HepG2 (cell line): ENCODE results near the gene FXR2. TPM values are rescaled to one million over a fixed set of nuclear protein-coding genes. Genes with fewer than 3 reads are reported as not detected.

ENCODE experiments used
- BORCS8-MEF2B ChIP-seq: sonication (generic); formaldehyde crosslinking; IDR thresholded peaks from 2 replicates; pipeline ENCODE4 v1.8.0; 2022; ENCODE audit warnings: mild to moderate bottlenecking, missing genetic modification reagents
- FLYWCH1 ChIP-seq: sonication (generic); formaldehyde crosslinking; IDR thresholded peaks from 2 replicates; pipeline ENCODE4 v1.8.1; 2023; ENCODE audit warnings: mild to moderate bottlenecking, missing genetic modification reagents
- HNRNPH1 ChIP-seq: fragments of 200-400 bp; formaldehyde crosslinking; optimal IDR thresholded peaks from 2 replicates; pipeline ENCODE3; 2017; ENCODE audit warnings: mild to moderate bottlenecking, low read depth, low read length
- KDM1A ChIP-seq: IDR thresholded peaks from 2 replicates; pipeline ENCODE4 v1.6.1; 2016; ENCODE audit warnings: missing compliant biosample characterization
- PHF21A ChIP-seq: sonication (generic); formaldehyde crosslinking; IDR thresholded peaks from 2 replicates; pipeline ENCODE4 v1.5.0; 2020; ENCODE audit warnings: mild to moderate bottlenecking, missing genetic modification reagents
- RFX5 ChIP-seq: IDR thresholded peaks from 2 replicates; pipeline ENCODE4 v1.6.1; 2011; ENCODE audit warnings: low read depth, low read length, improper control_type of control experiment
- ZFP82 ChIP-seq: sonication (generic); formaldehyde crosslinking; IDR thresholded peaks from 2 replicates; pipeline ENCODE4 v1.5.1; 2020; ENCODE audit warnings: mild to moderate bottlenecking, missing genetic modification reagents, borderline replicate concordance
- polyA plus RNA-seq, 8 experiments: library from polyadenylated mRNA; depleted of rRNA in 3 of 8; stranded (reverse) in 7 of 8; unstranded in 1 of 8; fragments of >200 nt; fragmentation: Illumina TruSeq in 4 of 8; extraction: Trizol in 4 of 8; gene quantifications; 2 replicates each; pipeline versions ENCODE4 v1.2.1 to v1.2.3, GENCODE V29; 2011 to 2016; ENCODE audit warnings: low read depth in 4 of 8, missing spikeins in 1 of 8, mixed read lengths in 1 of 8; ENCODE audit not compliant: insufficient read depth in 1 of 8
- total RNA-seq, 5 experiments: library from RNA; depleted of rRNA; stranded (reverse); fragments of >200 nt; fragmentation: Illumina TruSeq; extraction: Trizol; gene quantifications; 2 replicates each; pipeline ENCODE4 v1.2.3, GENCODE V29; 2016; ENCODE audit warnings: low read depth in 1 of 5
- TF ChIP-seq, protein P1 (sequence below): sonication (generic); formaldehyde crosslinking; IDR thresholded peaks from 2 replicates; pipeline ENCODE4 v1.5.1; 2020; ENCODE audit warnings: mild to moderate bottlenecking, moderate library complexity, missing genetic modification reagents
- TF ChIP-seq, protein P2 (sequence below): sonication (generic); formaldehyde crosslinking; conservative IDR thresholded peaks from 2 replicates; pipeline ENCODE4 v1.8.0; 2022; ENCODE audit warnings: mild to moderate bottlenecking, moderate library complexity, missing genetic modification reagents
- TF ChIP-seq, protein P3 (sequence below): IDR thresholded peaks from 2 replicates; pipeline ENCODE4 v1.6.1; 2016; ENCODE audit warnings: low read depth, missing genetic modification reagents, missing compliant biosample characterization
- TF ChIP-seq, protein P4 (sequence below): sonication (generic); formaldehyde crosslinking; IDR thresholded peaks from 2 replicates; pipeline ENCODE4 v1.8.0; 2022; ENCODE audit warnings: missing genetic modification reagents, mild to moderate bottlenecking, inconsistent platforms, borderline replicate concordance
- TF ChIP-seq, protein P5 (sequence below), 2 experiments: fragments of 450-650 bp in 1 of 2; sonication (generic) in 1 of 2; formaldehyde crosslinking; IDR thresholded peaks; 2 replicates each; pipeline versions ENCODE4 v1.5.0 to v1.8.0; 2020 to 2022; ENCODE audit warnings: mild to moderate bottlenecking in 1 of 2, missing genetic modification reagents in 1 of 2
- TF ChIP-seq, protein P6 (sequence below): sonication (generic); formaldehyde crosslinking; IDR thresholded peaks from 2 replicates; pipeline ENCODE4 v1.8.1; 2023; ENCODE audit warnings: mild to moderate bottlenecking, missing genetic modification reagents, borderline replicate concordance
- TF ChIP-seq, protein P7 (sequence below): sonication (generic); formaldehyde crosslinking; conservative IDR thresholded peaks from 2 replicates; pipeline ENCODE4 v1.4.0; 2020; ENCODE audit warnings: missing genetic modification reagents

FXR2 gene
- total and polyA plus RNA-seq, 2 of the 13 experiments (the other 11 are each of a cell fraction or from before 2014, with no cell fraction given), result 20.9 to 24.4 TPM

DNA sequence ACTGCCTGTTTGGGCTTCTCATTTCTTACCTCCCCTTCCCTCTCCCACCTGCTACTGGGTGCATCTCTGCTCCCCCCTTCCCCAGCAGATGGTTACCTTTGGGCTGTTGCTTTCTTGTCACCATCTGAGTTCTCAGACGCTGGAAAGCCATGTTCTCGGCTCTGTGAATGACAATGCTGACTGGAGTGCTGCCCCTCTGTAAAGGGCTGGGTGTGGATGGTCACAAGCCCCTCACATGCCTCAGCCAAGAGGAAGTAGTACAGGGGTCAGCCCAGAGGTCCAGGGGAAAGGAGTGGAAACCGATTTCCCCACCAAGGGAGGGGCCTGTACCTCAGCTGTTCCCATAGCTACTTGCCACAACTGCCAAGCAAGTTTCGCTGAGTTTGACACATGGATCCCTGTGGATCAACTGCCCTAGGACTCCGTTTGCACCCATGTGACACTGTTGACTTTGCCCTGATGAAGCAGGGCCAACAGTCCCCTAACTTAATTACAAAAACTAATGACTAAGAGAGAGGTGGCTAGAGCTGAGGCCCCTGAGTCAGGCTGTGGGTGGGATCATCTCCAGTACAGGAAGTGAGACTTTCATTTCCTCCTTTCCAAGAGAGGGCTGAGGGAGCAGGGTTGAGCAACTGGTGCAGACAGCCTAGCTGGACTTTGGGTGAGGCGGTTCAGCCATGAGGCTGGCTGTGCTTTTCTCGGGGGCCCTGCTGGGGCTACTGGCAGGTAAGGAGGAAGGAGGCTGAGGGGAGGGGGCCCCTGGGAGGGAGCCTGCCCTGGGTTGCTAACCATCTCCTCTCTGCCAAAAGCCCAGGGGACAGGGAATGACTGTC is 35.5 kb downstream of the FXR2 start, which contains the start of gene CD68 (continued):
- TF ChIP-seq, protein P1, sequence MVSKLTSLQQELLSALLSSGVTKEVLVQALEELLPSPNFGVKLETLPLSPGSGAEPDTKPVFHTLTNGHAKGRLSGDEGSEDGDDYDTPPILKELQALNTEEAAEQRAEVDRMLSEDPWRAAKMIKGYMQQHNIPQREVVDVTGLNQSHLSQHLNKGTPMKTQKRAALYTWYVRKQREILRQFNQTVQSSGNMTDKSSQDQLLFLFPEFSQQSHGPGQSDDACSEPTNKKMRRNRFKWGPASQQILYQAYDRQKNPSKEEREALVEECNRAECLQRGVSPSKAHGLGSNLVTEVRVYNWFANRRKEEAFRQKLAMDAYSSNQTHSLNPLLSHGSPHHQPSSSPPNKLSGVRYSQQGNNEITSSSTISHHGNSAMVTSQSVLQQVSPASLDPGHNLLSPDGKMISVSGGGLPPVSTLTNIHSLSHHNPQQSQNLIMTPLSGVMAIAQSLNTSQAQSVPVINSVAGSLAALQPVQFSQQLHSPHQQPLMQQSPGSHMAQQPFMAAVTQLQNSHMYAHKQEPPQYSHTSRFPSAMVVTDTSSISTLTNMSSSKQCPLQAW (CRISPR knock-in tag), result no peak; the same call in 1 of the 2 replicates
- peak; percentile 21; the same call in 1 of the 2 replicates for TF ChIP-seq ZFP82 (CRISPR knock-in tag)
- TF ChIP-seq KDM1A (CRISPR knock-in tag), result no peak
- peak; percentile 71 for TF ChIP-seq HNRNPH1
- TF ChIP-seq, protein P2, sequence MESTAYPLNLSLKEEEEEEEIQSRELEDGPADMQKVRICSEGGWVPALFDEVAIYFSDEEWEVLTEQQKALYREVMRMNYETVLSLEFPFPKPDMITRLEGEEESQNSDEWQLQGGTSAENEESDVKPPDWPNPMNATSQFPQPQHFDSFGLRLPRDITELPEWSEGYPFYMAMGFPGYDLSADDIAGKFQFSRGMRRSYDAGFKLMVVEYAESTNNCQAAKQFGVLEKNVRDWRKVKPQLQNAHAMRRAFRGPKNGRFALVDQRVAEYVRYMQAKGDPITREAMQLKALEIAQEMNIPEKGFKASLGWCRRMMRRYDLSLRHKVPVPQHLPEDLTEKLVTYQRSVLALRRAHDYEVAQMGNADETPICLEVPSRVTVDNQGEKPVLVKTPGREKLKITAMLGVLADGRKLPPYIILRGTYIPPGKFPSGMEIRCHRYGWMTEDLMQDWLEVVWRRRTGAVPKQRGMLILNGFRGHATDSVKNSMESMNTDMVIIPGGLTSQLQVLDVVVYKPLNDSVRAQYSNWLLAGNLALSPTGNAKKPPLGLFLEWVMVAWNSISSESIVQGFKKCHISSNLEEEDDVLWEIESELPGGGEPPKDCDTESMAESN (CRISPR knock-in tag), result 0 out of 2 replicates have a peak, but pooled peaks have one; percentile 0
- TF ChIP-seq, protein P3, sequence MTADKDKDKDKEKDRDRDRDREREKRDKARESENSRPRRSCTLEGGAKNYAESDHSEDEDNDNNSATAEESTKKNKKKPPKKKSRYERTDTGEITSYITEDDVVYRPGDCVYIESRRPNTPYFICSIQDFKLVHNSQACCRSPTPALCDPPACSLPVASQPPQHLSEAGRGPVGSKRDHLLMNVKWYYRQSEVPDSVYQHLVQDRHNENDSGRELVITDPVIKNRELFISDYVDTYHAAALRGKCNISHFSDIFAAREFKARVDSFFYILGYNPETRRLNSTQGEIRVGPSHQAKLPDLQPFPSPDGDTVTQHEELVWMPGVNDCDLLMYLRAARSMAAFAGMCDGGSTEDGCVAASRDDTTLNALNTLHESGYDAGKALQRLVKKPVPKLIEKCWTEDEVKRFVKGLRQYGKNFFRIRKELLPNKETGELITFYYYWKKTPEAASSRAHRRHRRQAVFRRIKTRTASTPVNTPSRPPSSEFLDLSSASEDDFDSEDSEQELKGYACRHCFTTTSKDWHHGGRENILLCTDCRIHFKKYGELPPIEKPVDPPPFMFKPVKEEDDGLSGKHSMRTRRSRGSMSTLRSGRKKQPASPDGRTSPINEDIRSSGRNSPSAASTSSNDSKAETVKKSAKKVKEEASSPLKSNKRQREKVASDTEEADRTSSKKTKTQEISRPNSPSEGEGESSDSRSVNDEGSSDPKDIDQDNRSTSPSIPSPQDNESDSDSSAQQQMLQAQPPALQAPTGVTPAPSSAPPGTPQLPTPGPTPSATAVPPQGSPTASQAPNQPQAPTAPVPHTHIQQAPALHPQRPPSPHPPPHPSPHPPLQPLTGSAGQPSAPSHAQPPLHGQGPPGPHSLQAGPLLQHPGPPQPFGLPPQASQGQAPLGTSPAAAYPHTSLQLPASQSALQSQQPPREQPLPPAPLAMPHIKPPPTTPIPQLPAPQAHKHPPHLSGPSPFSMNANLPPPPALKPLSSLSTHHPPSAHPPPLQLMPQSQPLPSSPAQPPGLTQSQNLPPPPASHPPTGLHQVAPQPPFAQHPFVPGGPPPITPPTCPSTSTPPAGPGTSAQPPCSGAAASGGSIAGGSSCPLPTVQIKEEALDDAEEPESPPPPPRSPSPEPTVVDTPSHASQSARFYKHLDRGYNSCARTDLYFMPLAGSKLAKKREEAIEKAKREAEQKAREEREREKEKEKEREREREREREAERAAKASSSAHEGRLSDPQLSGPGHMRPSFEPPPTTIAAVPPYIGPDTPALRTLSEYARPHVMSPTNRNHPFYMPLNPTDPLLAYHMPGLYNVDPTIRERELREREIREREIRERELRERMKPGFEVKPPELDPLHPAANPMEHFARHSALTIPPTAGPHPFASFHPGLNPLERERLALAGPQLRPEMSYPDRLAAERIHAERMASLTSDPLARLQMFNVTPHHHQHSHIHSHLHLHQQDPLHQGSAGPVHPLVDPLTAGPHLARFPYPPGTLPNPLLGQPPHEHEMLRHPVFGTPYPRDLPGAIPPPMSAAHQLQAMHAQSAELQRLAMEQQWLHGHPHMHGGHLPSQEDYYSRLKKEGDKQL, result no peak
- TF ChIP-seq, protein P4, sequence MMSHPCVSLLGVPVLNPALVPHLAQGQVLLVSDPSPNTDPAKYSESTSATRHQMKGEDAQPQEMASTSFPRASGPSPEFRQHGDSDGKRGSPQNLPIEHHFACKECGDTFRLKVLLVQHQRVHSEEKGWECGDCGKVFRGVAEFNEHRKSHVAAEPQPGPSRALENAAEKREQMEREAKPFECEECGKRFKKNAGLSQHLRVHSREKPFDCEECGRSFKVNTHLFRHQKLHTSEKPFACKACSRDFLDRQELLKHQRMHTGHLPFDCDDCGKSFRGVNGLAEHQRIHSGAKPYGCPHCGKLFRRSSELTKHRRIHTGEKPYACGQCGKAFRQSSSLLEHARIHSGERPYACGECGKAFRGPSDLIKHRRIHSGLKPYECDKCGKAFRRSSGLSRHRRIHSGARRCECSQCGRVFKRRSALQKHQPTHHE (CRISPR knock-in tag), result 0 out of 2 replicates have a peak, but pooled peaks have one; percentile 75
- TF ChIP-seq, protein P5, sequence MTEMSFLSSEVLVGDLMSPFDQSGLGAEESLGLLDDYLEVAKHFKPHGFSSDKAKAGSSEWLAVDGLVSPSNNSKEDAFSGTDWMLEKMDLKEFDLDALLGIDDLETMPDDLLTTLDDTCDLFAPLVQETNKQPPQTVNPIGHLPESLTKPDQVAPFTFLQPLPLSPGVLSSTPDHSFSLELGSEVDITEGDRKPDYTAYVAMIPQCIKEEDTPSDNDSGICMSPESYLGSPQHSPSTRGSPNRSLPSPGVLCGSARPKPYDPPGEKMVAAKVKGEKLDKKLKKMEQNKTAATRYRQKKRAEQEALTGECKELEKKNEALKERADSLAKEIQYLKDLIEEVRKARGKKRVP (CRISPR knock-in tag; IDR thresholded peaks at IDR 0.05), result peak; percentile 52 to 56; a peak in 3 of 4 replicates
- peak; percentile 51; the same call in 1 of the 2 replicates for TF ChIP-seq BORCS8-MEF2B
- TF ChIP-seq, protein P6, sequence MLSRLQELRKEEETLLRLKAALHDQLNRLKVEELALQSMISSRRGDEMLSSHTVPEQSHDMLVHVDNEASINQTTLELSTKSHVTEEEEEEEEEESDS, result no peak
- TF ChIP-seq FLYWCH1 (CRISPR knock-in tag), result no peak
- peak; percentile 60; the same call in 1 of the 2 replicates for TF ChIP-seq PHF21A (CRISPR knock-in tag)
- TF ChIP-seq RFX5, result no peak
- TF ChIP-seq, protein P7, sequence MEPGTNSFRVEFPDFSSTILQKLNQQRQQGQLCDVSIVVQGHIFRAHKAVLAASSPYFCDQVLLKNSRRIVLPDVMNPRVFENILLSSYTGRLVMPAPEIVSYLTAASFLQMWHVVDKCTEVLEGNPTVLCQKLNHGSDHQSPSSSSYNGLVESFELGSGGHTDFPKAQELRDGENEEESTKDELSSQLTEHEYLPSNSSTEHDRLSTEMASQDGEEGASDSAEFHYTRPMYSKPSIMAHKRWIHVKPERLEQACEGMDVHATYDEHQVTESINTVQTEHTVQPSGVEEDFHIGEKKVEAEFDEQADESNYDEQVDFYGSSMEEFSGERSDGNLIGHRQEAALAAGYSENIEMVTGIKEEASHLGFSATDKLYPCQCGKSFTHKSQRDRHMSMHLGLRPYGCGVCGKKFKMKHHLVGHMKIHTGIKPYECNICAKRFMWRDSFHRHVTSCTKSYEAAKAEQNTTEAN (CRISPR knock-in tag), result 0 out of 2 replicates have a peak, but pooled peaks have one; percentile 33
